T-helper 9 cell (primary cell): ENCODE data around the gene AGBL1.
"Not testable (repeated sequence)": the region's sequence is repeated elsewhere in the genome, so short reads cannot be mapped to it uniquely, and the experiment has no call there.

ENCODE experiments used
- DNase-seq: peaks from one replicate; pipeline ENCODE4 v3.0.0-alpha.2; 2020

Gene AGBL1

GRCh38 chr15:87021751-87022150 is 942.1 kb downstream of the AGBL1 start:
- DNase-seq, result no peak

GRCh38 chr15:87031540-87032230 is 952.0 kb downstream of the AGBL1 start:
- no peak for DNase-seq

GRCh38 chr15:87032295-87032694 is 952.6 kb downstream of the AGBL1 start:
- no peak for DNase-seq

GRCh38 chr15:87033056-87033455 is 953.4 kb downstream of the AGBL1 start:
- no peak for DNase-seq

GRCh38 chr15:87034886-87035285 is 955.2 kb downstream of the AGBL1 start:
- no peak for DNase-seq

GRCh38 chr15:87038404-87038803 is 958.7 kb downstream of the AGBL1 start:
- no peak for DNase-seq

GRCh38 chr15:87042619-87043018 is 962.9 kb downstream of the AGBL1 start:
- not testable (repeated sequence) for DNase-seq

- no peak for DNase-seq
These were observed 966.1 kb downstream of the AGBL1 start for GRCh38 chr15:87045746-87046145.

GRCh38 chr15:87047203-87047965 is 967.7 kb downstream of the AGBL1 start:
- no peak for DNase-seq
